Uterus (tissue), 4 donors: ENCODE data around the gene SCCPDH. TPM values are rescaled to one million over a fixed set of nuclear protein-coding genes. Genes with fewer than 3 reads are reported as not detected.

Experiments used
- DNase-seq, 2 donors: peaks; one replicate each; pipeline ENCODE4 v3.0.0-alpha.2; 2019 to 2020
- H3K27ac ChIP-seq, 2 donors: fragments of 200-600 bp; sonication (generic); 1 replicate in 1 of 2; 2 replicates in 1 of 2; pipeline ENCODE4 v1.5.1; 2016 to 2018
- H3K27me3 ChIP-seq, 2 donors: fragments of 200-600 bp; sonication (generic); one replicate each; pipeline ENCODE4 v1.5.1; 2018 to 2019; ENCODE audit warnings: control low read depth in 1 of 2
- H3K36me3 ChIP-seq, 2 donors: fragments of 200-600 bp; sonication (generic); one replicate each; pipeline ENCODE4 v1.5.1; 2019; ENCODE audit warnings: control low read depth in 1 of 2
- H3K4me1 ChIP-seq, 2 donors: fragments of 200-600 bp; sonication (generic); one replicate each; pipeline ENCODE4 v1.5.1; 2018 to 2019; ENCODE audit warnings: control low read depth in 1 of 2
- H3K4me3 ChIP-seq, 2 donors: fragments of 200-600 bp; sonication (generic); 1 replicate in 1 of 2; 2 replicates in 1 of 2; pipeline ENCODE4 v1.5.1; 2018 to 2019; ENCODE audit warnings: mild to moderate bottlenecking in 1 of 2
- H3K9me3 ChIP-seq, 2 donors: fragments of 200-600 bp; sonication (generic); one replicate each; pipeline ENCODE4 v1.5.1; 2019; ENCODE audit warnings: control low read depth in 1 of 2
- CTCF ChIP-seq, 4 experiments: fragments of 200-600 bp in 2 of 4; fragments of 450-650 bp in 2 of 4; sonication (generic) in 2 of 4; IDR thresholded peaks; one replicate each; pipeline ENCODE4 v1.5.1; 2016 to 2019; ENCODE audit warnings: antibody characterized with exemption in 4 of 4, mild to moderate bottlenecking in 2 of 4, moderate library complexity in 1 of 4
- POLR2A ChIP-seq, 2 donors: fragments of 450-650 bp; IDR thresholded peaks; one replicate each; pipeline ENCODE4 v1.6.1; 2016; ENCODE audit warnings: antibody characterized with exemption in 2 of 2, mild to moderate bottlenecking in 1 of 2, moderate library complexity in 1 of 2
- intact Hi-C: fragments of 100-400 bp; cut with DNase I; formaldehyde crosslinking; loops from one replicate; pipeline ENCODE4 v1.15.1; 2023; ENCODE audit warnings: low total_unique reads
- total RNA-seq, 4 donors: library from RNA; depleted of rRNA in 3 of 4; stranded (reverse); fragments of >200 nt in 3 of 4; gene quantifications; one replicate each; pipeline versions ENCODE4 v1.1.0 to v1.2.4, GENCODE V29; 2014 to 2023
- donor health status: DM: yes; HTN: yes; CAD: no.

SCCPDH gene
- total RNA-seq, 4 donors from 2014 or later, result 12.9 to 53.4 (median 22.1) TPM

DNA sequence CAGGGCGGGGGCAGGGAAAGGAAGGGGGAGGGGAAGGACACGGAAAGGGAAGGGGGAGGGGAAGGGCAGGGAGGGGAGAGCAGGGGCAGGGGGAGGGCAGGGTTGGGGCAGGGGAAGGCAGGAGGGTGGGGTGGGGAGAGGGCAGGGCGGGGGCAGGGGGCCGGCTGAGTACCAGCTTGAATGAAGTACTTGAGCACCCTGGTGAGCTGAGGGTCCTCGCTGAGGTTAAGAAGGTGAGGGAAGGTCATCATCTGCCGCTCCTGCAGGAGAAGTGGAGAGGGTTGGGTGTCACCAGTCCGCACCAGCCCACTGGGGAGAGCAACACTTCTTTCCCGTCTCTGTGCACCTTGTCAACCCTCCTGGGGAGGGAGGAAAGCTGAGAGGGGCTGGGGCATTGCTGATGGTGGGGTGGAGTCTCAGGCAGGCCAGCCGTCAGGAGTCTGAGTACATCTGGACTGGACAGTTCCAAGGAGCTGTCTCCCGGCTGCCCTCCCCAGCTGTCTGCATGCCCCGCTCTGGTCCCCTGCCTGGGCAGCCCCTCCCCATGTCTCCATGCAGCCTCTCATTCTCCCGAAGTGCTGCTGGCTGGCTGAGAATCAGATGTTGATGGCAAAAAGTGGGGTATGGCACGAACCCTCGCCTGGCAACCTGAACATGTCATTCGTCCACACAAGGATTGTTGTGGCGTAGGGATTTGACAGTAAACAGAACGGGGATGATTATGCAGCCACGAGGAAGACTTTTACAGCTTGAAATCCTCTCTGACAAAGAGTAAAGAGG is 70.0 kb downstream of the SCCPDH start:
- intact Hi-C loops, result no loop called here
- DNase-seq, result no peak
- no peaks in the 10 kb centered on the region for H3K36me3 ChIP-seq
- H3K27ac ChIP-seq, result no peak overlapping the region
- TF ChIP-seq POLR2A (IDR thresholded peaks at IDR 0.05), result no peak
- TF ChIP-seq CTCF (IDR thresholded peaks at IDR 0.05), result no peak
- no peaks in the 10 kb centered on the region for H3K27me3 ChIP-seq
- no peak overlapping the region for H3K4me3 ChIP-seq
- peaks cover 0 to 1% of the 10 kb centered on the region in 2 donors for H3K4me1 ChIP-seq
- H3K9me3 ChIP-seq, result no peaks in the 10 kb centered on the region

GRCh38 chr1:246794828-246795671 is 70.8 kb downstream of the SCCPDH start:
- H3K36me3 ChIP-seq, result no peaks in the 10 kb centered on the region
- no peaks in the 10 kb centered on the region for H3K27me3 ChIP-seq
- no peak for TF ChIP-seq POLR2A (IDR thresholded peaks at IDR 0.05)
- no peak for TF ChIP-seq CTCF (IDR thresholded peaks at IDR 0.05)
- no peaks in the 10 kb centered on the region for H3K9me3 ChIP-seq
- H3K4me1 ChIP-seq, result no peaks in the 10 kb centered on the region
- H3K27ac ChIP-seq, result no peak overlapping the region
- no peak for DNase-seq
- intact Hi-C loops, result no loop called here
- no peak overlapping the region for H3K4me3 ChIP-seq

DNA sequence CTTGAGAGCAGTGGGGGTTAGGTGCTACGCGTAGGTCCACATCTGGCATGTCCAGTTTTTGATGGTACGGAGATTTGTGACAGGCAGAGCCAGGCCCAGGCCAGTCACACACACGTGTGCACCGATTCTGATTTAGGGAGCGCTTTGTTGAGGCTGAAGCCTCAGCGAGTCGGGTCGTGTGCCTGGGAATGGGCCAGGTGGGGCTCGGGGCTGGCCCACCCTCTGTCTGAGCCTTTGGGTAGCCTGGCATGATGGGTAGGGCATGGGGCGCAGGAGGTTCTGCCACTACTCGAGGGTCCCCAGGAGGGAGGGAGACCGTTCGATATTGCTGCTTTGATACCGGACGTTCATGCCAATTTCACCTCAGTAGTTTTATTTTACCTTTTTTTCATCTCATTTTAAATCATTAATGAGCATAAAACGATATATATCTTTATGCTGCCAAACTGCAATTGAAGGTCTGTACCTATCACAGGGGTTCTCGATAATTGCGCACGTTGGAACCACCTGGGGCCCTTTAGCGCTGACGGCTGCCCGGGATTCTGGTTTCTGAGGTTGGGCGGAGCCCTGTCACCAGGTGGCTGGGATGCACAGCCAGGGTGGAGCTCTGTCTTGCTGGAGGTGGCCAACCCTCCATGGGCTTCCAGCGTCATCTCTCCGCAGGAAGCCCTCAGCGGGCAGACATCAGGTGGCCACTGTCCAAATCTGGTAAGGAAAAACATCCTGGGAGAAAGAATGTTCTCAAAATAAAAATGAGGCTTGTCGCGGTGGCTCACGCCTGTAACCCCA is 71.9 kb downstream of the SCCPDH start:
- Histone ChIP-seq H3K4me1 (no peaks in the 10 kb centered on the region), H3K4me3 (no peak overlapping the region), H3K27ac (no peak overlapping the region), H3K36me3 (no peaks in the 10 kb centered on the region), H3K27me3 (no peaks in the 10 kb centered on the region), H3K9me3 (no peaks in the 10 kb centered on the region)
- intact Hi-C loops, result no loop called here
- no peak for DNase-seq
- TF ChIP-seq CTCF (IDR thresholded peaks at IDR 0.05) (no peak), POLR2A (IDR thresholded peaks at IDR 0.05) (no peak)

DNA sequence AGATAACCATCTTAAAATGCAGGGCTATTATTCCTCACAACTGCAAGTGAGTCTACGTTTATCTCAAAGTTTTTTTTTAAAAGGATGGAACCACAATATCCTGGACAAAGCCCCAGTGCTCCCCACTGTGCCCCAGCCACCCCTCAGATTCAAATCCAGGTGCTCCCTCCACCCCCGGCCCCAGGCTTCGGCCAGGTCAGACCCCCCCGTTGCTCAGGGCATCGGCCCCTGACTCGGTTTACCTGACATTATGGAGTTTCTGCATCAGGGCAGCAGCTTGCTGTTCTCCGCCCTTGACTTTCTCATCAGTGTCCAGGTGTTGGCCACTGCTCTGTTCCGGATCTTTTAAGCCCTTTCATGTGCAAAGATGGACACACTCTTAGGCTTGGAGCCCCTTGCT is 72.9 kb downstream of the SCCPDH start:
- H3K4me1 ChIP-seq, result no peaks in the 10 kb centered on the region
- DNase-seq, result no peak
- H3K9me3 ChIP-seq, result no peaks in the 10 kb centered on the region
- H3K4me3 ChIP-seq, result no peak overlapping the region
- no peaks in the 10 kb centered on the region for H3K27me3 ChIP-seq
- no peaks in the 10 kb centered on the region for H3K36me3 ChIP-seq
- no peak overlapping the region for H3K27ac ChIP-seq
- TF ChIP-seq CTCF (IDR thresholded peaks at IDR 0.05) (no peak), POLR2A (IDR thresholded peaks at IDR 0.05) (no peak)
- intact Hi-C loops, result no loop called here
